PC-9 (cell line): Measurements from ENCODE around the gene CLPTM1L.

Experiments used
- EZH2 ChIP-seq: fragments of 200-600 bp; sonication (generic); IDR thresholded peaks from 2 replicates; pipeline ENCODE4 v1.8.0; 2017; ENCODE audit warnings: antibody characterized with exemption, low read depth
- TF ChIP-seq, protein P1 (sequence below): fragments of 200-600 bp; sonication (generic); conservative IDR thresholded peaks from 2 replicates; pipeline ENCODE4 v1.6.1; 2017; ENCODE audit warnings: mixed run types, antibody characterized with exemption, mild to moderate bottlenecking, moderate library complexity

GRCh38 chr5:1363581-1363980, 18.7 kb upstream of the CLPTM1L start:
- TF ChIP-seq, protein P1, sequence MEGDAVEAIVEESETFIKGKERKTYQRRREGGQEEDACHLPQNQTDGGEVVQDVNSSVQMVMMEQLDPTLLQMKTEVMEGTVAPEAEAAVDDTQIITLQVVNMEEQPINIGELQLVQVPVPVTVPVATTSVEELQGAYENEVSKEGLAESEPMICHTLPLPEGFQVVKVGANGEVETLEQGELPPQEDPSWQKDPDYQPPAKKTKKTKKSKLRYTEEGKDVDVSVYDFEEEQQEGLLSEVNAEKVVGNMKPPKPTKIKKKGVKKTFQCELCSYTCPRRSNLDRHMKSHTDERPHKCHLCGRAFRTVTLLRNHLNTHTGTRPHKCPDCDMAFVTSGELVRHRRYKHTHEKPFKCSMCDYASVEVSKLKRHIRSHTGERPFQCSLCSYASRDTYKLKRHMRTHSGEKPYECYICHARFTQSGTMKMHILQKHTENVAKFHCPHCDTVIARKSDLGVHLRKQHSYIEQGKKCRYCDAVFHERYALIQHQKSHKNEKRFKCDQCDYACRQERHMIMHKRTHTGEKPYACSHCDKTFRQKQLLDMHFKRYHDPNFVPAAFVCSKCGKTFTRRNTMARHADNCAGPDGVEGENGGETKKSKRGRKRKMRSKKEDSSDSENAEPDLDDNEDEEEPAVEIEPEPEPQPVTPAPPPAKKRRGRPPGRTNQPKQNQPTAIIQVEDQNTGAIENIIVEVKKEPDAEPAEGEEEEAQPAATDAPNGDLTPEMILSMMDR, result no peak
- TF ChIP-seq EZH2, result no peak
